ENCODE results near the gene ZNF558. TPM values are rescaled to one million over a fixed set of nuclear protein-coding genes. Genes with fewer than 3 reads are reported as not detected.

The ZNF558 gene
- total RNA-seq: 10 to 100 TPM in 4 of 8 experiments, 1 to 10 TPM in 1, under 1 TPM in 3; 0.25 to 24.0 (median 6.8) TPM

GRCh38 chr19:8832132-8833021, at the start of gene ZNF558, which contains the start of gene MBD3L1:
Gene ZNF558, minus strand, starts transcription at chr19:8832304. Its CDS starts 9,645 bp downstream, at chr19:8822659.
Gene MBD3L1, plus strand, starts transcription at chr19:8832377. Its CDS starts 10,302 bp downstream, at chr19:8842679.
- 80% methylated on average over 1 of the region's 78 CpGs; no CpG with 5 or more reads in 9 of the 10 experiments for WGBS, 10 experiments
- peak; percentile 42 to 91 (median 86) for ATAC-seq (replicated peaks in 6 of 8)

DNA sequence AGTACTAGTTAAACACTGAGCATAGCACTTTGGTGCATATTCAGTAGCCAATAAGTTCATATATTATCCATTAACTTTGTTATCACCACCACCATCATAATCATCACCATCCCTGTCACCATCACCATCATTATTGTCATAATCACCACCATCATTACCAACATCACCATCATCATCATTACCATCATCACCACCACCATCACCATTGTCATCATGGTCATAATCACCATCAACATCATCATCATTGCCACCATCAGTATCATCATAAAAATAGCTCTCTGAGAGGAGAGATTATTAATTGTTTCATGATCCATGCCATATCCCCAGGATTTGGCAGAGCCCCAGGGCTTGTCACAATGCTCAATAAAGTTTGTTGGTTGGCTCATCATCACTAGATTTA, 49.4 kb upstream of the ZNF558 start:
- Histone ChIP-seq H3K4me1 (replicated peaks in 1 of 2) (no peaks in the 10 kb centered on the region), H3K4me3 (no peak overlapping the region), H3K27ac (no peak overlapping the region)
- ATAC-seq (replicated peaks in 6 of 8): no peak
- in situ Hi-C loops (cut with MboI; ENCODE audit: low pct_unique_long_range_greater_than_20kb in 2 of 9, low sequenced_read_pairs in 9 of 9, unreplicated experiment in 9 of 9): no loop called here

More at GRCh38 chr19:8832132-8833021, at the start of gene ZNF558, which contains the start of gene MBD3L1:
- in situ Hi-C loops (cut with MboI; ENCODE audit: low pct_unique_long_range_greater_than_20kb in 2 of 9, low sequenced_read_pairs in 9 of 9, unreplicated experiment in 9 of 9): no loop called here
- H3K27ac ChIP-seq: peak within 1 kb of the TSS; percentile 82 to 97
- H3K4me3 ChIP-seq: peak within 1 kb of the TSS; percentile 12 to 98 (median 44)
- no peaks in the 10 kb centered on the region for H3K4me1 ChIP-seq (replicated peaks in 1 of 2)

DNA sequence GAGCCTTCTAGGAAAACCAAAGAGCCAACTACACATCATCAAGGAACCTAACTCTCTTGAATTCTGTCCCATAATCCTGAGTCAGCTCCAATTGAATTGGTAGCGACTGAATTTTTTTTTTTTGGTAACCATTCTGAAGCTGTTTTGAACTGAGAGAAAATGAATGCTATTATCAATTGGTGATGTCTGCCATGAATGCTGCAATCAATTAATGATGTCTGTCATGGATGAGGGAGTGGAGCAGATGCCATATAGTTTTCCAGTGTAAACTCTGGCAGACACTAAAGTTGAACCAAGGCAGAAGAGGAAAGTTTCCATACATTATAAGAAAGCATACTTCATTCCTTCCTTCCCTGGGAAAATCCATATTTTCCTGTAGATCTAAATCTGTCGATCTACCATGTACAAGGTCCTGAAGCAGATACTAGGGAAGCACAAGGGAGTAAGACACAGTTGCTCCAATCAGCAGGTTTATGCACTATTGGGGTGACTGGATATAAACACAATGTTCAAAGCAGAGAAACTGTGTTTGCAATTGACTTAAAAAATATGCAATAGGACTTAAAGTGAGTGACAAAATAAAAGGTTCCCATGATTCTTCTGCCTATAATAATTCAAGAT, 48.9 kb upstream of the ZNF558 start:
- Histone ChIP-seq H3K4me3 (no peak overlapping the region), H3K27ac (no peak overlapping the region), H3K4me1 (replicated peaks in 1 of 2) (no peaks in the 10 kb centered on the region)
- in situ Hi-C loops (cut with MboI; ENCODE audit: low pct_unique_long_range_greater_than_20kb in 2 of 9, low sequenced_read_pairs in 9 of 9, unreplicated experiment in 9 of 9): no loop called here
- ATAC-seq (replicated peaks in 6 of 8): no peak
- whole genome bisulfite sequencing, 10 experiments: 4 to 43% (median 14%) methylated on average over 1 to 2 of the region's 2 CpGs; no CpG with 5 or more reads in 1 of the 10 experiments

DNA sequence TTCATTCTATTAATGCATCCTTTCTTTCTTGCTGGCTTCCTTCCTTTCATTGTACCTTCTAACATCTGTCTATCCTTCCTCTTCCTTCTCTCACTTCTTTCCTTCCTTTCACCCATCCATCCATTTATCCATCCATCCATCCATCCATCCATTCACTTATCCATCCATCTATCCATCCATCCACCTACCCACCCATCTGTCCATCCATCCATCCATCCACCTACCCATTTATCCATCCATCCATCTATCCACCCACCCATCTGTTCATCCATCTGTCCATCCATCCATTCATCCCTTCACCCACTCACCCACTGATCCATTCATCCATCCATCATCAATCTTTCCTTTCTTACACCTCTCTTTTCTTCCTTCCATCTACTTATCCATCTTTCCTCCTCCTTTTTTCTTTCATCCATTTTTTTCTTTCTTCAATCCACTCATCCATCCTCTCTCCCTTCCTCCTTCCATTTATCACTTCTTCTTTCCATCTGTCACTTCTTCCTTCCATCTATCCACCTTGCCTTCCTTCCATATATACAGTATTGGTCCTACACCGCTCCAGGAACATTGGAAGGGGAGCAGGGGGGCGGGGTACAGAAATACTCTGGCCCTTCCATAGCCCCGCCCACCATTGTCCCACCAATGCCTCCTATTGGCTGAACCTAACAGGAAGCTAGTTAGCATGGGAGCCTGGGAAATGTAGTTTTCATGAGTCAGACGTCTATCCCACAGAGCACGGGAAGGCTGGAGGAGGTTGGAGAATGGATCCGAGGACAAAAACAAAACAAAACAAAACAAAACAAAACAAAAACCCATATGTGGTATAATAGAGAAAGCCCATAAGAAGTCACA, 46.0 kb upstream of the ZNF558 start:
- in situ Hi-C loops (cut with MboI; ENCODE audit: low pct_unique_long_range_greater_than_20kb in 2 of 9, low sequenced_read_pairs in 9 of 9, unreplicated experiment in 9 of 9): no loop called here
- ATAC-seq (replicated peaks in 6 of 8): no peak
- no peak overlapping the region for H3K27ac ChIP-seq
- no peaks in the 10 kb centered on the region for H3K4me1 ChIP-seq (replicated peaks in 1 of 2)
- WGBS, 10 experiments: 1 to 68% (median 27%) methylated on average over 2 to 6 of the region's 6 CpGs
- H3K4me3 ChIP-seq: no peak overlapping the region

- no peak for ATAC-seq (replicated peaks in 6 of 8)
- Histone ChIP-seq H3K4me1 (replicated peaks in 1 of 2) (no peaks in the 10 kb centered on the region), H3K4me3 (no peak overlapping the region), H3K27ac (no peak overlapping the region)
- in situ Hi-C loops (cut with MboI; ENCODE audit: low pct_unique_long_range_greater_than_20kb in 2 of 9, low sequenced_read_pairs in 9 of 9, unreplicated experiment in 9 of 9): no loop called here
These were observed 34.2 kb upstream of the ZNF558 start for GRCh38 chr19:8866344-8866743.

GRCh38 chr19:8858260-8858659, 26.2 kb upstream of the ZNF558 start:
- no peak overlapping the region for H3K27ac ChIP-seq
- H3K4me3 ChIP-seq: no peak overlapping the region
- ATAC-seq (replicated peaks in 6 of 8): no peak
- WGBS, 10 experiments: 8 to 67% (median 46%) methylated on average over 1 to 2 of the region's 3 CpGs; no CpG with 5 or more reads in 2 of the 10 experiments
- H3K4me1 ChIP-seq (replicated peaks in 1 of 2): no peaks in the 10 kb centered on the region
- in situ Hi-C loops (cut with MboI; ENCODE audit: low pct_unique_long_range_greater_than_20kb in 2 of 9, low sequenced_read_pairs in 9 of 9, unreplicated experiment in 9 of 9): no loop called here

- Histone ChIP-seq H3K4me3 (no peak overlapping the region), H3K4me1 (replicated peaks in 1 of 2) (no peaks in the 10 kb centered on the region), H3K27ac (no peak overlapping the region)
- WGBS, 10 experiments: 33 to 100% (median 66%) methylated on average over 1 to 3 of the region's 3 CpGs
- no peak for ATAC-seq (replicated peaks in 6 of 8)
- in situ Hi-C loops (cut with MboI; ENCODE audit: low pct_unique_long_range_greater_than_20kb in 2 of 9, low sequenced_read_pairs in 9 of 9, unreplicated experiment in 9 of 9): no loop called here
These were observed 18.4 kb upstream of the ZNF558 start for GRCh38 chr19:8850488-8850887.

DNA sequence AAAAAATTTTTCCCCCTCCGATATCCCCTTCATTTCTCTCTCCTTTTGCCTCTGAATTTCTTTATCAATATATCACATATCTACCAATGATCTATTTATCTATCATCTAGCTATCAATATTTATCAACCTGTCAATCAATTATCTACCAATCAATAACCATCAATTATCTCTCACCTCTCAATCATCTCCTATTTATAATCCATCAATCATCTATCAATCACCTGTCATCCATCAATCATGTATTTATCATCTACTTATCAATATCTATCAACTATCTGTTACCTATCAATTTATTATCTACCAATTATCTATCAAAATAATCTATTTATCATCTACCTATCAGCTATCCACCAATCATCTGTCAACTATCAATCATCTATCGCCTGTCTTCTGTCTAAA, 17.1 kb upstream of the ZNF558 start:
- ATAC-seq (replicated peaks in 6 of 8): no peak
- Histone ChIP-seq H3K4me1 (replicated peaks in 1 of 2) (no peaks in the 10 kb centered on the region), H3K27ac (no peak overlapping the region), H3K4me3 (no peak overlapping the region)
- in situ Hi-C loops (cut with MboI; ENCODE audit: low pct_unique_long_range_greater_than_20kb in 2 of 9, low sequenced_read_pairs in 9 of 9, unreplicated experiment in 9 of 9): no loop called here
- 8 to 88% (median 59%) methylated on average over 2 of the region's 2 CpGs for WGBS, 10 experiments

- no peak overlapping the region for H3K27ac ChIP-seq
- in situ Hi-C loops (cut with MboI; ENCODE audit: low pct_unique_long_range_greater_than_20kb in 2 of 9, low sequenced_read_pairs in 9 of 9, unreplicated experiment in 9 of 9): no loop called here
- WGBS, 10 experiments: 0% methylated on average over 1 of the region's 3 CpGs; no CpG with 5 or more reads in 9 of the 10 experiments
- H3K4me1 ChIP-seq (replicated peaks in 1 of 2): no peaks in the 10 kb centered on the region
- ATAC-seq (replicated peaks in 6 of 8): no peak
- no peak overlapping the region for H3K4me3 ChIP-seq
These were observed 14.7 kb upstream of the ZNF558 start for GRCh38 chr19:8846819-8847218.

GRCh38 chr19:8840708-8841107, 8.6 kb upstream of the ZNF558 start:
- 17 to 100% (median 59%) methylated on average over 1 to 5 of the region's 5 CpGs for WGBS, 10 experiments
- Histone ChIP-seq H3K4me3 (no peak overlapping the region), H3K4me1 (replicated peaks in 1 of 2) (no peaks in the 10 kb centered on the region), H3K27ac (no peak overlapping the region)
- no peak for ATAC-seq (replicated peaks in 6 of 8)
- in situ Hi-C loops (cut with MboI; ENCODE audit: low pct_unique_long_range_greater_than_20kb in 2 of 9, low sequenced_read_pairs in 9 of 9, unreplicated experiment in 9 of 9): no loop called here

DNA sequence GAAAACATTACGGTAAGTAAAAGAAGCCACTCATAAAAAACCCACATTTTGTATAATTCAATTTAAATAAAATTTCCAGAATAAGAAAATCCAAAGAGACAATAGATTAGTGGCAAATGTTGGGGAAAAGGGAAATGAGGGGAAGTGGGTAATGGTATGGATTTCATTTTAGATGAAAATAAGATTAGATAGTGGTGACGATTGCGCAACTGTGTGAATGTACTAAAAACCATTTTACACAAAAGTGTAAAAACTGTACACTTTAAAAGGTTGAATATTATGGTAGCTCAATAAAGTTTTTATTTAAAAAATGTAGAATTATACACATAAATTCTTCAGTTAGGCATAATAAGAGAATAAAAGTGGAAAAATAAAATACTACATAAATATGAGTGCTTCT, 3.8 kb upstream of the ZNF558 start:
- WGBS, 10 experiments: 37 to 94% (median 80%) methylated on average over 2 to 3 of the region's 3 CpGs
- no peak for ATAC-seq (replicated peaks in 6 of 8)
- Histone ChIP-seq H3K4me1 (replicated peaks in 1 of 2) (no peaks in the 10 kb centered on the region), H3K4me3 (no peak overlapping the region), H3K27ac (no peak overlapping the region)
- in situ Hi-C loops (cut with MboI; ENCODE audit: low pct_unique_long_range_greater_than_20kb in 2 of 9, low sequenced_read_pairs in 9 of 9, unreplicated experiment in 9 of 9): no loop called here

DNA sequence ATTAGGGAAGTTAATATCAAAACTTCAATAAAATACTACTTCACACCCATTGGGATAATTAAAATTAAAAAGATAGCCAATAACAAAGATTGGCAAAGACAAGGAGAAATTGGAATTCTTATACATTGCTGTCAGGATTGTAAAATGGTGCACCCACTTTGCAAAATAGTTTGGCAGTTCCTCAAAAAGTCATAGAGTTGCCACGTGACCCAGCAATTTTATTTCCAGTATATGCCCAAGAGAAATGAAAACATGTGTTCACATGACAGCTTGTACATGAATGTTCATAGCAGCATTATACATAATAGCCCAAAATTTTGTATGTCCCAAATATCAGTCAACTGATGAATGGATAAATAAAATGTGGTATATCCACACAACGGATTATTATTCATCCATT, 3.3 kb upstream of the ZNF558 start:
- no peak overlapping the region for H3K4me3 ChIP-seq
- 0 to 73% (median 20%) methylated on average over 1 to 2 of the region's 2 CpGs; no CpG with 5 or more reads in 1 of the 10 experiments for WGBS, 10 experiments
- in situ Hi-C loops (cut with MboI; ENCODE audit: low pct_unique_long_range_greater_than_20kb in 2 of 9, low sequenced_read_pairs in 9 of 9, unreplicated experiment in 9 of 9): no loop called here
- no peak overlapping the region for H3K27ac ChIP-seq
- H3K4me1 ChIP-seq (replicated peaks in 1 of 2): no peaks in the 10 kb centered on the region
- no peak for ATAC-seq (replicated peaks in 6 of 8)

DNA sequence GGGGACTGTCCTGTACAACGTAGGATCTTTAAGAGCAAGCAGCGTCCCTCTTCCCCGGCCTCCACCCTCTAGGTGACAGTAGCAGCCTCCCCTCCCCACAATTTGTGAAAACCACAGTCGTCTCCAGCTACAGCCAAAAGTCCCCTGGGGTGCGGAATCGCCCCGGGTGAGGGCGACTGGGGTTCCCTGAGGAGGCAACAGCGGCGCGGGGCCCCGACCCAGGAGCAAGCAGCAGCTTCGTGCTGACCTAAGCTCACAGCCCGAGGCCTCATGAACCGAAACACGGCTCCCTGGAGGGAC, 322 bp downstream of the ZNF558 start:
- Histone ChIP-seq H3K4me1 (replicated peaks in 1 of 2) (no peaks in the 10 kb centered on the region), H3K4me3 (peak overlapping the region; percentile 12 to 98 (median 44)), H3K27ac (peak overlapping the region; percentile 82 to 97)
- peak in 4 of 8 experiments; percentile 3 to 12 (median 10) for ATAC-seq (replicated peaks in 6 of 8)
- in situ Hi-C loops (cut with MboI; ENCODE audit: low pct_unique_long_range_greater_than_20kb in 2 of 9, low sequenced_read_pairs in 9 of 9, unreplicated experiment in 9 of 9): no loop called here
- WGBS, 10 experiments: 7 to 20% methylated on average over 1 to 3 of the region's 16 CpGs; no CpG with 5 or more reads in 8 of the 10 experiments

All from motor neuron (in vitro differentiated cells).